AG04449 (cell line): ENCODE data around the gene TAMALIN.

Experiments
- CTCF ChIA-PET: fragments of 350-600 bp; formaldehyde crosslinking; extraction: SDS; loops from one replicate; lab custom pipeline; 2021; ENCODE audit warnings: antibody characterized with exemption; lab: Yijun Ruan, JAX
- POLR2A ChIA-PET: fragments of 400-600, 350-600 bp; formaldehyde crosslinking; extraction: SDS; loops from one replicate; lab custom pipeline; 2020; ENCODE audit warnings: antibody characterized with exemption, inconsistent platforms; lab: Yijun Ruan, JAX
- DNase-seq: peaks from one replicate; pipeline ENCODE4 v3.0.0-alpha.2; 2010; ENCODE audit warnings: low read depth, low spot score
- H3K4me3 ChIP-seq: 2 replicates; pipeline ENCODE4 v1.5.1; 2011; ENCODE audit warnings: low read depth, mild to moderate bottlenecking, control low read depth, low read length
- CTCF ChIP-seq: IDR thresholded peaks from one replicate; pipeline ENCODE4 v1.5.1; 2011; ENCODE audit warnings: mild to moderate bottlenecking, moderate library complexity, low read length, control low read depth, inconsistent platforms; ENCODE audit not compliant: insufficient read depth; ENCODE audit errors: missing control alignments

TAMALIN gene

GRCh38 chr12:52006726-52007157, at the start of gene TAMALIN:
Gene TAMALIN (plus strand): TSS chr12:52006946. CDS start chr12:52007020, 74 bp downstream.
- CTCF ChIA-PET = interaction anchor here (0.9 to 25.1 kb wide), 6 partner anchors 12 to 115 kb away, joined by 3 to 1081 read pairs (median 32); no protein-coding TSS in a partner anchor
- no peak for TF ChIP-seq CTCF
- no peak for DNase-seq
- POLR2A ChIA-PET = interaction anchor here (0.6 to 0.9 kb wide), 4 partner anchors 15 to 63 kb away, joined by 3 read pairs; partner anchors contain the start of gene ATG101
- H3K4me3 ChIP-seq = peak within 1 kb of the TSS; percentile 62

GRCh38 chr12:51958542-51958941, 48.2 kb upstream of the TAMALIN start:
- no peak overlapping the region for H3K4me3 ChIP-seq
- CTCF ChIA-PET = interaction anchor here (1.4 to 6.4 kb wide), 5 partner anchors 12 to 65 kb away, joined by 3 to 23 read pairs (median 5); no protein-coding TSS in a partner anchor
- no peak for TF ChIP-seq CTCF
- DNase-seq = no peak
- POLR2A ChIA-PET = no interaction called here

GRCh38 chr12:51959211-51959610, 47.5 kb upstream of the TAMALIN start:
- POLR2A ChIA-PET = no interaction called here
- CTCF ChIA-PET = interaction anchor here (0.6 to 6.4 kb wide), 6 partner anchors 11 to 102 kb away, joined by 3 to 23 read pairs (median 4); no protein-coding TSS in a partner anchor
- DNase-seq = no peak
- H3K4me3 ChIP-seq = no peak overlapping the region
- TF ChIP-seq CTCF = no peak

- no peak overlapping the region for H3K4me3 ChIP-seq
- no peak for TF ChIP-seq CTCF
- POLR2A ChIA-PET = no interaction called here
- CTCF ChIA-PET = interaction anchor here (1.4 to 1.9 kb wide), 5 partner anchors 11 to 66 kb away, joined by 3 to 7 read pairs (median 5); no protein-coding TSS in a partner anchor
- no peak for DNase-seq
Observed at GRCh38 chr12:51959921-51960320, 46.8 kb upstream of the TAMALIN start.

GRCh38 chr12:51960488-51960887, 46.3 kb upstream of the TAMALIN start:
- POLR2A ChIA-PET = no interaction called here
- CTCF ChIA-PET = interaction anchor here (1.4 to 2.7 kb wide), 5 partner anchors 11 to 65 kb away, joined by 3 to 26 read pairs (median 7); no protein-coding TSS in a partner anchor
- no peak overlapping the region for H3K4me3 ChIP-seq
- no peak for DNase-seq
- no peak for TF ChIP-seq CTCF

GRCh38 chr12:51960890-51961289, 45.9 kb upstream of the TAMALIN start:
- H3K4me3 ChIP-seq = no peak overlapping the region
- POLR2A ChIA-PET = no interaction called here
- CTCF ChIA-PET = interaction anchor here (1.4 to 2.7 kb wide), 5 partner anchors 11 to 65 kb away, joined by 3 to 26 read pairs (median 7); no protein-coding TSS in a partner anchor
- no peak for TF ChIP-seq CTCF
- no peak for DNase-seq
